NCI-H146 treated with DMSO at 0.1 percent for 48 hours (cell line): ENCODE data around the gene ANAPC16.
"Not testable (repeated sequence)": the region's sequence is repeated elsewhere in the genome, so short reads cannot be mapped to it uniquely, and the experiment has no call there.

Experiments used
- DNase-seq: peaks from one replicate; lab custom pipeline; 2025; ENCODE audit not compliant: unreplicated experiment; lab: John Stamatoyannopoulos, UW

The ANAPC16 gene

GRCh38 chr10:72277340-72277995 is 61.7 kb downstream of the ANAPC16 start:
- DNase-seq, result no peak

GRCh38 chr10:72277996-72278667 is 62.3 kb downstream of the ANAPC16 start:
- no peak for DNase-seq

GRCh38 chr10:72278668-72279393 is 63.0 kb downstream of the ANAPC16 start:
- no peak for DNase-seq

- DNase-seq, result not testable (repeated sequence)
Measured at GRCh38 chr10:72279587-72279986, 63.8 kb downstream of the ANAPC16 start.

- no peak for DNase-seq
Measured at GRCh38 chr10:72283131-72283530, 67.3 kb downstream of the ANAPC16 start.
